Measurements from ENCODE around the gene MAP1B.

The MAP1B gene

DNA sequence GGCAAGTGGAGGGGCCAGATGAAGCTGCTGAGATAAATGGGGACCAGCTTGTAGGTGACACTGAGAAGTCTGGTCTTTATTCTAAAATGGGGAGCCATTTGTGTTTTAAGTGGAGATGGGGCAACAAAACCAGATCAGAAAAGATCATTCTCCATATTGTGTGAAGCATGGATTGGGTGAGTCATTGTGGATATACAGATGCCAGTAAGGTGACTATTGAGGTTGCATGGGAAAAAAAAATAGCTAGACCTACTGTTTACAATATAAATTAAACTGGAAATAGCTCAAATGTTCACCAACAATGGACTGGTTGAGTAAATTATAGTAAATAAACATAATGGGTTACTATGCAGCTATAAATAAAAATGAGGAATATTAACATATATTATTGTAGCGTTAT is 5.4 kb upstream of the MAP1B start:
- no peak for DNase-seq

DNA sequence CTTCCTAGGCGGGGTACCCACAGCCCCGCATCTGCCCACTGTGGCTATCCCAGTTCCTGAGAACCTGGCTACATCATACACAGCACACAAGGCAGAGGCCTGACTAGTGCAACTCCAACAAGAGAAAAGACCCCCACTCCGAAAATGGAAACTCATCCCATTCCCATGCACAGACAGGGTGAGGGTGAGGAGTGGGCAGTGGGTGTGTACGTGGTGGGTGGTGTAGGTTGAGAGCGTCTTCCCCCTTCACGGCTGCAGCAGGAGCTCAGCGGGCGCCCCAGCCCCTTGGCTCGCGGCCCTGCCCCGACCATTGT is 501 bp upstream of the MAP1B start:
- no peak for DNase-seq

DNA sequence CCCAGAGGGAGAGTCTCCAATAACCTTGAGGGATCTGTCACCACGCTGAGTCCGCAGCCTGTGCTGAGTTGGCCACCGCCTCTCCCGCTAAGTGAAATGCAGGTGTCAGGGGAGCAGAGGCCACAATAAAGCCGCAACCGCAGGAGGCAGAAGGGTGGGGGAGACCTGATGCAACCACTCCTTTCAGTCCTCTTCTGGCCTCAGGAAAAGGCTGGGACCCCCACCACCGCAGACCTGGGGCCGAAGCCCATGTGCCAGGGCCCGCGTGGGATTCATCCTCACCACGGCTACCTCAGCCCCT is 576 bp downstream of the MAP1B start:
- DNase-seq = no peak

DNA sequence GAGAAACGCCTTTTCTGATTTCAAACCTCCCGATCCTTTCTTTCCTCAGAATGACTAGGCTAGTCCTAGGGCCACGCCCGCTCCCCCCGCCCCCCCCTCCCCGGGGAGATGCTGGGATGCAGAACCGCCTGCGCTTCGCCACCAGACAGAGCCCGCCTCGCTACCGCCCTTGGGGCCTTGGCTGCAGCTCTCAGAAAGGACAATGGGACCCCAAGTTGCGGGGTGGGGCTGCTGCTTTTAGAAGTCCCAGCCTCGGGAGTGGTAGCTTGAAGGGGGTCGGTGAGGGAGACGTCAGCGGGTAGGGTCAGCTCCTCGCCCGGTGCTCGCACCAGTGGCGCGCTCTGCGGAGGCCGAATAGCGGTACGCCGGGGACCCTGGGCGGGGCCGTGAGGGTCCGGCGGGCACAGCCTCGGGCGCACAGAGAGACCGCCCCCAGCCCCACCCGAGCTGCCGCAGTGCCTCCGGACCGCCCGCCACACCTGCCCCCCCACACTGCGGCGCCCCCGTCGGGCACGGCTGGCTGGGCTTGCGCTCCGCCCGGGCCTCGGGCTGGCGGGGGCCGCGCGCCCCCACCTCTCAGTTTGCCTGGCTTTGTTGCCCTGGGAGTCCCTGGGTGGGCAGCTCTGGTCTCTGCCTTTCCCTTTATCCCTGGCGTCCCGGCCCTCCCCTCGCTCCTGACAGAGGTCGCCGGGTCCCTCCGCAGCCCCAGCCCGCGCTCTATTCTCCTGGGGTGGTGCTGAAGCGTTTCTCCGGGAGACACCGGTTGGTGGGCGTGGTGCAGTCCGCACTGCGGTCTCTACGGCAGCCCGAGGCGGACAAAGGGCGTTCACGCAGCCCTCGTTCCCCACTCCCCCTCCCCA is 1.2 kb downstream of the MAP1B start:
- peak; percentile 49 for DNase-seq

DNA sequence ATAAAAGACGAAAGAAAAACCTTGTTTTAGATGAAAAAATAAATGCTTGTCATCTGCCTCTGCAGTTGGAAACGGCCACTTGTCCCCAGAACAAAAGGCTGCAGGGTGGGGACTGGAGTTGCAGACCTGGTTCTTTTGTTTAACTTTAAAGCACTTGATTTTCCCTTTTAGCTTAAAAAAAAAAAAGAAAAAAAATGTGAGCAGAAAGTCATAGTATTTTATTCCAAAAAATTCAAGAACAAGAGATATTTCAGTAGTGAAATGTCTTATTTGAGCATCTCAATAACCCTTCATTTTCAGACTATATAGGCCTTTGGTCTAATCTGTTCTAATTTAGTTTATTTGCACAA is 1.8 kb downstream of the MAP1B start:
- DNase-seq = no peak

DNA sequence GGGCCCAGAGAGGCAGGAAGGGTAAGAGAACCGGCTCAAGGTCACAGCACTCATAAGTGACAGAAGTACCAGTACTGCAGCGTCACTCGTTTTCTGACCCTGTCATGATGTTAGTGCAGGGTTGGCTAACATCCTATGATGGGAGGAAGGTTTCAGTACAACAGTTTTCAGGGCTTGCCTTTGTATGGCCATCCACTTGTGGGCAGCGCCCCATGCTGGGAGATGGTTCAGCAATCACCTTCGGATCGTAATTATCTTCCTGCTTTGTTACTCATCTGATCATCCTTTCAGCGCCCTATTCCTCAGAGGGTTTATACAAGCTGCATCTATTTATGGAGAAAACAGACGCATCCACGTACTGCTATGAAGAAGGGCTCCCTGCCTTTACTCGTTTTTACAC is 2.4 kb downstream of the MAP1B start:
- DNase-seq = no peak

DNA sequence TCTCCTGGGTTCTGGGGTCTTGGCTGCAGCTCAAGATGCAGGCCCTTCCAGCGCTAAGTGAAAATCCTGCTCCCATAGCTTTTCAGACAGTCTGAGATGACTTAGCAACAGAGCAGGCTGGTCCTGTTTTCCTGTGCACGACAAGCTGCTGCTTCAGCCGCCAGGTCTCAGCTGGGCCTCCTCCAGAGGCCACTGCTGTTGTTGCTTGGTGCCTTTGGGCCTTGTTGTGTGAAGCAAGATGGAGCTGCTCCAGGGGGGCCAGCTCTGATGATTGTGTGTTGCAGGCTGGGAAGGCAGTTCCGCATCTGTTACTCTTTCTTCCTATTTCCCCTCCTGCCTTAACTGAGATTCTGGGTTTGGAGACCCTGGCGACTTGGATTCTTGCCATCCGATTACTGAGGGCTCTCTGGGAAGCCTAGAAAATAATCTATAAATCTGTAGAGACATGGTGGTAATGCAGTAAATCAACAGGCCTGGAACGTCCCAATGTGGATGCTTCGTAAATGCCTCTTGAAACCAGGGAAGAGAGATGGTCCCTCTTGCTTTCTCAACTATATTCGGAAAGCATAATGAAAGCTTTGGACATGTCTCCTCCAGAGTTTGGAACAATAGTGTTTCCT is 3.2 kb downstream of the MAP1B start:
- no peak for DNase-seq

DNA sequence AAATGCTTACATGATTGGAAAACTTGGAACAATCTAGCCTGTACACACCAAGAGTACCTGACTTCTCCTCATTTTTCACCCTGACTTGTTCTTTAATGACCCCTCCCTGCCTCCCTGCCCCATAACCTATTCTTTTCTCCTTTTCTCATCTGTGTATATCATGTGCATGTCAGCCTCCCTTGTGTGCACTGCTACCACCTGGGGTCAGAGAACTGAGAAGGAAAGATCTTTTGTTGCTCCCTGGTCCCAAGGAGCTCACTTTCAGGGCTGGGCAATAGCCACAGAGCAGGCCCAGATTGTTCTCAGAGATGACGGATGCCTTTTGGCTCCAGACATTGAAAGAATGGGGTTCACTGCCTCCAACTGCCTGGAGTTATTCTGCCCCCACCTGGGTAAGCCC is 5.1 kb downstream of the MAP1B start:
- DNase-seq = no peak

DNA sequence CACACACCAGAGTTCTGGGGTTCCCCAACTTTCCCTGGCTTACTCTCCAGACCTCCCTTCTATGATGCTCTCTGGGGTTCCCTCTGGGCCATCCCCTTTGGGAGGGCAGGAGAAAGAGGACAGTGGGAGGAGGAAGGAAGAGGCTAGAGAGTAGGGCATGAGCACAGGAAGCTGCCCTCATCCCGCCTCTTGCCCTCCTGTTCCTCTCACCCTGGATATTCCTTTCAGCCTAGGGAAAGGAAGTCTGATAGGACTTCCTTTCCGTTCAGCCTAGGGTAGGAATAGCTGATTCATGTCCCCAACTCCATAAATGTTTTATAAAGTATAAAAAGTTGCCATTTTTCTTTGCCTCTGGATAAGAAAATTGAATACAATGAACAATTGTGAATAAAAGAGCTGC is 7.4 kb downstream of the MAP1B start:
- no peak for DNase-seq

DNA sequence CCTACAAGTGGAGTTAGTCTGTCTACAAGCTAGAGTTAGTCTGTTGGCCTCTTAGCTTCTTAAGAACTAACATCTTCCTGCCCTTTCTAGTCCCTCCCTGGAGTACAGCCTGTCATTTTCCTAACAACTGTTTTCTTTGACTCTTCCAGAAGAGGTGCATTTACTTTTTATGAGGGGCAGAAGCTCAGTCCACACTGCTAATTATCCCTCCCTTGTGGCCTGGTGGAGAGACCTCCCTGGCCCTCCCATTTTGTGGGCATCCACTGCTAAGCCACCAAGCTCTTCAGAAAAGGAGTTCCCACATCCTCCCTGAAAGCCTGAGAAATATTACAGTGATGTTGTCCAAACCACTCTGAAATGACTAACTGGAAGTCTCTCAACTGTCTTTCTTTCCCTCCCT is 8.0 kb downstream of the MAP1B start:
- no peak for DNase-seq

DNA sequence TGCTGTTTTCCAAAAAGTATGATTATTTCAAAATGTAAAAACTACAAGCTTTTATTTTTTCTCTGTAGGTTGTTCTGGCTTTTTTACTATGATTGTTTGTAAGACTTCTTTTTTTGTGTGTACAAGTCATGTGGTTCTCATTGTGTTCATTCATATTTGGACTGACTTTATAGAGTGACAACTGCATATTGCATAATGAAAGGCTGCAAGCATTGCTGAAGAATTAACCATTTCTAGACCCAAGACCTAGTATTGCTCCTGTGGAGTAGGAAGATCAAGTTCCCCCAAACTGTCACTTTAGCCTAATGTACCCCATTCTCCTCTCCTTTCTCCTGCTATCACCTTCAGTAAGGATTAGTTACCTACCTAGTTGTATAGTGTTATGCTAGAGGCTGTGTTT is 10.0 kb downstream of the MAP1B start:
- no peak for DNase-seq

DNA sequence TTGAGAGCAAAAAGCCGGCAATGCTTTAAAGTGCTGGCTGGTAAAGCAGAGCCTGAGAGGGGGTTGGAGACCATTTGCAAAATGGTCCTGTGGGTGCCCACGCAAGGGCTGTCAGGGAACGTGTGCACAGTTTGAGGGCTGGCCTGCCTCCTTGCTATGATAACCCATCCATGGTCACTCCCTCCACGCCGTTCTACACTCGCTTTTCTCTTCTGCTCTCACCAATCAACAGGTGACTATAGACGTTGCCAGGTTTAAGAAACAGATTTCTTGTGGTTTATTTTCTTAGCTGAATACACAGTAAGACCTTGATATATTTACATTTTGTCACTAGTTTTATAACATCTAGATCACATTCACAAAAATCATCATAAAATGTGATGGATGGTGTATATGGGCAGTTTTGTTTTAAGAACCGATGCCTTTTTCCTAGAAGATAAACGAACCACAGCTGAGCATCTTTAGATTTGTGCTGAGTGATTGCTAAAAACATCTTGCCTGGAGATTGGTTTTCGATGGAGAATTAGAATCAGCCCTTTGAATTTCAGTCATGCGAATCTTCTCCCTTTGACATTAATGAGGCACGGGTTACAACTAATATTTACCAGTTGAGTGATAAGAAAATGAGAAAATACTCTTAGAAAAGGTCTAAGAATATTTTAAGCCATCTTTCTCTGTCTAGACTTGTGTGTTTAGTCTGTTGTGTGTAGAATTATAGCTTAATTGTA is 13.9 kb downstream of the MAP1B start:
- DNase-seq = no peak

DNA sequence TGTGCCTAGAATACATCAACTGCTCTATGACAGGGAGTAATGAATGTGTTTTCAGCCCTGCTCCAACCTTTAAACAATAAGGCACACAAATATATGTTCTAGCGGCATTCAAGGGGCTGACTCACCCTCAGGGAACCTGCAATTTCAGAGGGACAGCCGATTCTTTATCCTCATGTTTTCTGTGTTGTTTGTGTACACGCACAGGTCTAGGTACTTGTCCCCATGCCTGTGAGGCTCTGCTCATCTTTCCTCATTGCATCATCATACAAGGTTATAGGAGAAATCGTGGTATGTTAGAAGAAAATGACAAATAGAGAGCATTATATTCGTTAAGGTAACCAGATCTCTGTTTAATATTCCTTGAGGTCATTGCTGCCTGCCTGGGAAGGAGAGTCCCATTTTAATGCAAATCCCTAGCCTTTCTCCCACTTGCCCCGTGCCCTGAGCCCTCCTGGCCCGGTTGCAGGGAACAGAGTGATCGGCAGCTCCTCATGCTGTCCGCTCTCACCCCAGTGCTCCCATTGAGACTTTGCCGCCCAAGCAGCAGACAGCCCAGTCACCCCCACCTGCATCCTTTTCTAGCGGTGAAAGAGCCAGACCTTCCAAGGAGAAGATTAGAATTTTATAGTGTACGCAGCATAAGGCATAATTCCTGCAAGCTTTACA is 14.6 kb downstream of the MAP1B start:
- DNase-seq = no peak

DNA sequence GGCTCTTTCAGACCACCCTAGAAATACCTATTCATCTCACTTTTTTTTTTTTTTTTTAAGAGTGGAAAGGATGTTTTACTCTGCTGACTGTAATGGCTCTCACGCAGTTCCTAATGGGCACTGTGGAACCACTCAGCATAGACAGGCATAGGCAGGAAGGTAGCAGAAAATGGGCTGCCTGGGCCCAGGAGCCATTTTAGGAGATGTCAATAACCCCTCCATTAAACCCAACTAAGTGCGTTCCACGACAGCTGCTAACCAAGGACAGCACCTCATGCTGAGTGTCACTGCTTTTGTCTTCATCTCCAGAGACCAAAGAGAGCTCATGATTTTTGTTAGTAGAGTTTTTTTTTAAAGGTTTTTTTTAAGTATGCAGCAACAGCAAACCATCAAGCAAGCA is 15.3 kb downstream of the MAP1B start:
- DNase-seq = no peak

DNA sequence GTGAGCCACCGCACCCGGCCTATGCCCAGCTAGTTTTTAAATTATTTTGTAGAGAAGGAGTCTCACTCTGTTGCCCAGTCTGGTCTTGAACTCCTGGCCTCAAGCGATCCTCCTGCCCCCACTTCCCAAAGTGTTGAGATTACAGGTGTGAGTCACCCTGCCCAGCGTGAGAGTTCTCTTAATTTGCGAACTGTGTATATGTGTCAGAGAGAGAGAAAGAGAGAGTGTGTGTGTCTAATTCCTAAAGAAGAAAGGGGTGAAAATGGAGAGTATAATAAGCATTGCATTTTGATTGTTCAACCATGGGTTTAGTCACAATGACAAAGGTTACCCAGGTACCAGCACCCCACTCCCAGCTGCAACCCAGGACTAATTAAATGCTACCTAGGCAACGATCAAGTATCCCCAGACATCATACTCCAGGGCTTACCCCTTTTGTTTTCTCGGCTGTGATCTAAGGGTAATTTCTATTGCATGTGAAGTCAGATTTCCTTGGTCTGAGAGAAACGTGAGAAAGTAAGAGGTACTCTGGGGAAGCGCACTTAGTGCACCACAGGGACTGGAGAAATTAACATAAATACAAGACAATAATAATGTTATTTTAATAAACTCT is 16.6 kb downstream of the MAP1B start:
- DNase-seq = no peak

DNA sequence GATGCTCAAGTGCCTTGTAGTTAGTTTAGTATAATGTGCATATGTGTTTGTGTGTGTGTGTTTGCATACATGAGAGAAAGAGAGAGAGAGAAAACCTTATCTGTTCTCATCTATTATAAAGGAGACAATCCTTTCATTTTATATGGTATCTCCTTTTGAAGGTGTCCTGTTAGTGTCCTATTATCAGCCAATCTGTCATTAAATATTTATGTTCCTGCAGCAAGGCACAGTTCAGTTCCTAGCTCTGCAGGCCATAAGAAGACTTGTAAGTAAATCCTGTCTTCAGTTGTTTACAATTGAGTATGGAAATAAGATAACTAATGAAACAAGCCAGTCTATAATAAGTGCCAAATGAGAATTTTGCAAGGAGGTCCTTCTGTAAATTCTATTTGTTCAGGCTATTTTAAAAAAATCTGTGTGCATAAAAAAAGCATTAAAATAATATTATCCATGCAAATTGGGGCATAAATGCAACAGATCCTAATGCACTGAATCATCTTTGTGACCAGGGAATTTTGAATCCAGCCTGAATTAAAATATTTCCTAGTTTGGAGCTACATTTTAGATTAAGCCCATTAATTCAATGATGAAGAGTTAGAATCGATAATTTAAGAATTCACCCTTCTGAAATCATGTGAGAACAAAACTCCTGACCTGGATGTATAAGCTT is 18.1 kb downstream of the MAP1B start:
- no peak for DNase-seq

DNA sequence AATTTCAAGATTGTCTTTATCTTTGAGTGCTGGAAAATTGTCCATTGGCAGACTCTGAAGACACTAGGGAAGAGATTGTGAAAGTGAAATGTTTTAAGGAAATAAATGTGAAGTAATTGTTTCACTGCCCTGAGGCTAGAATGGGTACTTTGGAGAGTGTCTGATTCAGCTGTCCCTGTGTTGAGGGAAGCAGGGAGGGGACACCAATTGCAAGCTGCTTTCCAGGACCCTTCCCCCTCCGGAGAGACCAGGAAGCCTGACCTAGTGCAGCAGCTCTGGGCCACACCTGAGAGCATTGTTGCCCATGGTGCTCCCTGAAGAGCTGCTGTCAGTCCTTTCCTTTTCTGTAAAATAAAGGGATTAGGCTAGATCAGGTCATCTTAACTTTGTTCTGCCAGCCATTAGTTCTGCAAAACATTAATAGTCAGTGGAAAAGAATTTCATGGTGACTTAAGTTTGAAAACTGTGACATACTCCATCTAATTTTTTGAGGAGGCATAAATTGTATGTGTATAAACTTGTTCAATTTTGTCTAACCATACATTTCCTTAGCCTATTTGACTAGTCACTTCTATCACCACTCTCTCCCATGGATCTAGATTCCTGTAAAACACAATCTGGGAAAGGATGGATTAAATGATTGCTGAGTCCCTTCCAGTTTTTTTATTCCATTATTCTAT is 18.8 kb downstream of the MAP1B start:
- DNase-seq = no peak

DNA sequence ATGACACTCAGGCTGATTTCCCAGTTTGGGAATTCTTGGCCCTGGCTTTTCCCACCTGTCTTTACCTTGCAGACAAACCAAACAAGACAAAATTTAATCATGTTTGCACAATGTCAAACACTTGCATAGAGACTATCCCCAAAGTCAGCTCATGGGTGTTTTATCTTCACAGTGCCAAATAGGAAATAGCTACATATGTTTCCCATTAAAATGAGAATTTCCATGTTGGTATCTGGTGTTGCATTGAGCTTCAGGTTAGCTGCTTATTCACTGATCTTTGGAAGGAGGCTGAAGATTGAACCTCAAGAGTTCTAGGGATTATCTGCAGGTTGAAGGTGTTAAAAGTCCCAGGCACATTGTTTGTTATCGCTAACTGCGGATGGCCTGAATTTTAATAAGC is 19.5 kb downstream of the MAP1B start:
- DNase-seq = no peak

DNA sequence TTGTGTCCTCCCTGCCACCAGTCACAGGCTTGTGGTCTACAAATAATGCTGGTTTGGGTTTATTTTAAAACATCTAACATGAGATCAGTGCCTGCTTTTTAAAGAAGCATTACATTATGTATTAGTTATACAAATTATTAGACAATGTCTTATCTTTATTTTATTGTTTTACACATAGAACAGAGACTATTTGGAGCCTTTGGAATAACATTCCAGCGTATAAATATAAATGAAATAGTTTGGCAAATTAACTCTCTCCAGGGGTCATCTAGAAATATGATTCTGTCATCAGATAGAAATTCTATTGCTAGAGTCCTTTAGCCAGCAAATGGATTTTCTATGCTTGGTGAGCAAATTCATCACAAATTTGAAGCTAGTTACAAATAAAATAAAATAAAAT is 22.4 kb downstream of the MAP1B start:
- no peak for DNase-seq

DNA sequence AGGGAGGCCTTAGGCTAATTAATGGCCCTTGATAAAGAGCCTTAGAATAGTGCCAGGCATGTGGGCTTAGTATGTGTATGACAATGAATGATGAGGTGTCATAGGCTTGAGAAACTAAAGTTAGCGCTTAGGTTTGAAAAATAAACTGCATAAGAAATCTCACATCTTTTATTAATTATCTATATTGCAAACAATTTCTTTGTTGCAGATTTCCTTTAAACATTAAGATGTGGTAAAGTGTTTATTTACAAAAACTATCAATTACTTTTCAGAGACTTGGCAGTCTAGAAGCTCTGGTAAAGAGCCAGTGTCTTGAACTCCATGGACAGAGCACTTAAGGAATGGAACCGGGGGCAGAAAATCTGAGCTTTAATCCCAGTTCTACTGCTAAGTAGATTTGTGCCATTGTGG is 23.1 kb downstream of the MAP1B start:
- no peak for DNase-seq

DNA sequence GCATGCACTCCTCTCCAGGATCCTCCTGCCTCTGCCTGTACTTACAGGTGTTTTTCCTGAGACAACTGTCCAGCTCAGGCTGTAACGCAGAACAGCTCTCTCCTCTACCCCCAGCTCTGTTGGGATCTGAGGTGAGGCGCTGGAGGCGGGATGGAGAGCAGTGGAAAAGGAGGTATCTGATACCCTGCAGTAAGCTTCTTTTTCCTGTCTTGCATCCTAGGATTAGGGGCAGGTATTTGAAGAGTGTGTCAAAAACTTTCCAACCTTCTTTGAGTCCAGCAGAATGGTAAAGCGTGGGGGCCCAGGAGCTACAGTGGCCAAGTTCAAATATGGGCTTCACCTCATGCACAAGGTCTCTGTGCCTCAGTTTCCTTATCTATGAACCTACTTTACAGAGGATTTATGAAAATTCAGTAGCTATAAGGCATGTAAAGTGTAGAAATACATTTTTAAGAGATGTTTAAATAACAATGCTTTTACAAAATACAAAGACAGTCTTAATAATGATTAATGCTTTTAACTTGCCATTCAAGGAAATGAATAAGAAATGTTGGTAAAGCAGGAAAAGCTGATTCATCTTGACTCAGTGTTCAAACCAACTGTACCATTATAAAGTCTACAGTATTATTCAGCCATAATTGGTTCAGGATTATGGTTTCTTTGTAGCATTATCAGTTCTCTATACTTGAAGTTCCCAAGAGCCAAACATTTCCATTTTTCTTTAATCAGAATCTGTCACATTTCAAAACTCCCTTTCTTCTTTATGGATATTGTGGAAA is 26.1 kb downstream of the MAP1B start:
- no peak for DNase-seq
